ENCODE results near the gene AMOTL1.

The AMOTL1 gene

DNA sequence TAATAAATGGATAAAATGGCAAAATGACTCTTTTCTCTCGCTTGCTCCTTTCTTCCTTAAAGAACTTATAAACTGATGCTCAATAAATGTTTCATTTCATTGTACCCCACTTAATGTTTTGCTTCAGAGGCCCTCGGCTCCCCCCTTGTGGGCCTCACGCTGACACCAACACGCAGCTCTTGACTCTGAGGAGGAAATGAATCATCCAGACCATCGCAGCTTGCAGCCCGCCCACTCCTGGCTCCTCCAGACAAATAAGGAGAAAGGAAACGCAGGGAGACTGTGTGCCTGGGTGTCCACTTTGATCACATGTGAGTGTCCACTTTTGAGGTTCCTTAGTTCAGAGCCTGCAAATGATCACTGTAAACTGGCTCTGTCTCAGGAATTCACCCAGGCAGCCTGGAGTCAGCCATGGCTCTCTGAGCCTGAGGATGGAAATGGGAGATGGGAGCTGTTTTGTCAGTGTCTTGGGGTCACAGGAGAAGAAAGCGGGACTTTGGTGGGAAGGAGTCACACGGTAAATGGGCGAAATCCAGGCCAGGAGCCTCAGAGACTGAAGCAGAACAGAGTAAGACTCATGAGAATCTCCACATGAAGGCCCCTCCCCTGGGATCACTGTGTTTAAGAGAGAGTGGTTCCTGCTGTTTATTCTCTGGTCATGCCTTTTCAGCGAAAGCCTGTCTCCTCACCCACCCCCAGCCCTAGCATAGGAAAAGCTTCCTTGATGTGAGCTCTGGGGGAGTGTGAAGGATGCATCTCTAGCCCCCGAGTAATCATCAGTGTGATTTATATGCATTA lies 108.7 kb downstream of the AMOTL1 start:
- DNase-seq (ENCODE audit: low read depth, low spot score), result no peak
- Histone ChIP-seq H3K9ac (ENCODE audit: insufficient read length, low read depth) (no peak overlapping the region), H3K9me3 (ENCODE audit: insufficient read depth, low read length) (no peaks in the 10 kb centered on the region), H3K27me3 (ENCODE audit: insufficient read depth, insufficient read length) (no peaks in the 10 kb centered on the region), H3K4me1 (ENCODE audit: insufficient read depth, insufficient read length) (no peaks in the 10 kb centered on the region), H3K4me3 (ENCODE audit: insufficient read length, low read depth) (no peak overlapping the region), H3K36me3 (ENCODE audit: insufficient read depth, insufficient read length, low read length) (peaks cover 81% of the 10 kb centered on the region)
- TF ChIP-seq YY1 (IDR thresholded peaks at IDR 0.05; ENCODE audit: insufficient read depth, insufficient read length) (no peak), ZNF274 (IDR thresholded peaks at IDR 0.05; ENCODE audit: low read depth, low read length) (no peak), SUZ12 (IDR thresholded peaks at IDR 0.05; ENCODE audit: extremely low read depth, insufficient read depth, insufficient read length) (no peak)

GRCh38 chr11:94877443-94878200 lies 109.5 kb downstream of the AMOTL1 start:
- TF ChIP-seq YY1 (IDR thresholded peaks at IDR 0.05; ENCODE audit: insufficient read depth, insufficient read length) (no peak), ZNF274 (IDR thresholded peaks at IDR 0.05; ENCODE audit: low read depth, low read length) (no peak), SUZ12 (IDR thresholded peaks at IDR 0.05; ENCODE audit: extremely low read depth, insufficient read depth, insufficient read length) (no peak)
- no peak for DNase-seq (ENCODE audit: low read depth, low spot score)
- peaks cover 74% of the 10 kb centered on the region for H3K36me3 ChIP-seq (ENCODE audit: insufficient read depth, insufficient read length, low read length)

GRCh38 chr11:94879006-94879405 lies 110.8 kb downstream of the AMOTL1 start:
- no peak for DNase-seq (ENCODE audit: low read depth, low spot score)
- TF ChIP-seq YY1 (IDR thresholded peaks at IDR 0.05; ENCODE audit: insufficient read depth, insufficient read length), result no peak
- Histone ChIP-seq H3K9me3 (ENCODE audit: insufficient read depth, low read length) (no peaks in the 10 kb centered on the region), H3K4me3 (ENCODE audit: insufficient read length, low read depth) (no peak overlapping the region), H3K36me3 (ENCODE audit: insufficient read depth, insufficient read length, low read length) (peaks cover 63% of the 10 kb centered on the region), H3K27me3 (ENCODE audit: insufficient read depth, insufficient read length) (no peaks in the 10 kb centered on the region), H3K9ac (ENCODE audit: insufficient read length, low read depth) (no peak overlapping the region), H3K4me1 (ENCODE audit: insufficient read depth, insufficient read length) (no peaks in the 10 kb centered on the region)

More at GRCh38 chr11:94877443-94878200, 109.5 kb downstream of the AMOTL1 start:
- no peaks in the 10 kb centered on the region for H3K4me1 ChIP-seq (ENCODE audit: insufficient read depth, insufficient read length)
- H3K9me3 ChIP-seq (ENCODE audit: insufficient read depth, low read length), result no peaks in the 10 kb centered on the region
- H3K9ac ChIP-seq (ENCODE audit: insufficient read length, low read depth), result no peak overlapping the region
- H3K27me3 ChIP-seq (ENCODE audit: insufficient read depth, insufficient read length), result no peaks in the 10 kb centered on the region
- no peak overlapping the region for H3K4me3 ChIP-seq (ENCODE audit: insufficient read length, low read depth)

DNA sequence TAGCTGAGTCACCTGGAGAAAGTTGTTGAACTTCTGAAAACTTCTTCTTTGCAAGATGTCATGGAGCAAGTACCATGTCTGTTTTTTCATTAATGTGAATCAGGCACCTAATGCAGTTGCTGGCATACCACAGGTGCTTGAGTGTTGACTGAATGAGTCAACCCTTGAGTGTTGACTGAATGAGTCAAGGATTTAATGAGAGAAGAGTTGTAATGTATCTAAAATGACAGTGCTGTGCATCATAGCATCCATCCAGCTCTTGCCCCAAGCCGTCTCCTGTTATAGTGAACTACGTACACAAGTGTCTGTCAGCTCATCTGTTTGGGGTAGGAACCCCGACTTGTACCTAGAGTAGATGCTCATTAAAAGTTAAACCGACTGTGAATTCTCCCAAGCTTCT lies 112.1 kb downstream of the AMOTL1 start:
- H3K36me3 ChIP-seq (ENCODE audit: insufficient read depth, insufficient read length, low read length), result peaks cover 55% of the 10 kb centered on the region
- TF ChIP-seq SUZ12 (IDR thresholded peaks at IDR 0.05; ENCODE audit: extremely low read depth, insufficient read depth, insufficient read length) (no peak), YY1 (IDR thresholded peaks at IDR 0.05; ENCODE audit: insufficient read depth, insufficient read length) (no peak), ZNF274 (IDR thresholded peaks at IDR 0.05; ENCODE audit: low read depth, low read length) (no peak)
- no peak overlapping the region for H3K9ac ChIP-seq (ENCODE audit: insufficient read length, low read depth)
- no peak for DNase-seq (ENCODE audit: low read depth, low spot score)
- no peaks in the 10 kb centered on the region for H3K27me3 ChIP-seq (ENCODE audit: insufficient read depth, insufficient read length)
- H3K4me1 ChIP-seq (ENCODE audit: insufficient read depth, insufficient read length), result no peaks in the 10 kb centered on the region
- no peak overlapping the region for H3K4me3 ChIP-seq (ENCODE audit: insufficient read length, low read depth)
- no peaks in the 10 kb centered on the region for H3K9me3 ChIP-seq (ENCODE audit: insufficient read depth, low read length)

- Histone ChIP-seq H3K27me3 (ENCODE audit: insufficient read depth, insufficient read length) (no peaks in the 10 kb centered on the region), H3K9me3 (ENCODE audit: insufficient read depth, low read length) (no peaks in the 10 kb centered on the region; the same call in 1 of the 2 replicates), H3K4me3 (ENCODE audit: insufficient read length, low read depth) (no peak overlapping the region), H3K9ac (ENCODE audit: insufficient read length, low read depth) (no peak overlapping the region), H3K36me3 (ENCODE audit: insufficient read depth, insufficient read length, low read length) (peaks cover 36% of the 10 kb centered on the region), H3K4me1 (ENCODE audit: insufficient read depth, insufficient read length) (no peaks in the 10 kb centered on the region)
- no peak for DNase-seq (ENCODE audit: low read depth, low spot score)
- TF ChIP-seq SUZ12 (IDR thresholded peaks at IDR 0.05; ENCODE audit: extremely low read depth, insufficient read depth, insufficient read length) (no peak), ZNF274 (IDR thresholded peaks at IDR 0.05; ENCODE audit: low read depth, low read length) (no peak), YY1 (IDR thresholded peaks at IDR 0.05; ENCODE audit: insufficient read depth, insufficient read length) (no peak)
Measured at GRCh38 chr11:94882931-94883330, 114.8 kb downstream of the AMOTL1 start.

DNA sequence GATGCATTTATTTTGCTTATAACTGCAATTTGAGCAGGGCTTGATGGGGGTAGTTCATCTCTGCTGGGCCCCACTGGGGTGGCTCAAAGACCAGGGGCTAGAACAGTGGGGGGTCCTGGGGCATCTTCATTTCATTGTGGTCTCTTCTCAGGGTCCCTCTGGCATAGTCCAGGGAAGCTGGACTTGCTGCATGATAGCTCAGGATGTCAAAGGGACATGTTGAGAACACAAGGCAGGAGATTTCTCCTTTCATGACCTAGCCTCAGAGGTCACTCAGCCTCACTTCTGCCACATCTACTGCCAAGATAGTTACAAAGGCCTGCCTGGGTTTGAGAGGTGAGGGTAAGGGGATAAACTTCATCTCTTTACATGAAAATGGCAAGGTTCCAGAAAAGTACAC lies 115.7 kb downstream of the AMOTL1 start:
- no peak overlapping the region for H3K9ac ChIP-seq (ENCODE audit: insufficient read length, low read depth)
- H3K4me1 ChIP-seq (ENCODE audit: insufficient read depth, insufficient read length), result no peaks in the 10 kb centered on the region
- TF ChIP-seq SUZ12 (IDR thresholded peaks at IDR 0.05; ENCODE audit: extremely low read depth, insufficient read depth, insufficient read length) (no peak), YY1 (IDR thresholded peaks at IDR 0.05; ENCODE audit: insufficient read depth, insufficient read length) (no peak), ZNF274 (IDR thresholded peaks at IDR 0.05; ENCODE audit: low read depth, low read length) (no peak)
- no peak overlapping the region for H3K4me3 ChIP-seq (ENCODE audit: insufficient read length, low read depth)
- peaks cover 5% of the 10 kb centered on the region; the same call in 1 of the 2 replicates for H3K9me3 ChIP-seq (ENCODE audit: insufficient read depth, low read length)
- DNase-seq (ENCODE audit: low read depth, low spot score), result no peak
- H3K27me3 ChIP-seq (ENCODE audit: insufficient read depth, insufficient read length), result no peaks in the 10 kb centered on the region
- peaks cover 26% of the 10 kb centered on the region for H3K36me3 ChIP-seq (ENCODE audit: insufficient read depth, insufficient read length, low read length)

DNA sequence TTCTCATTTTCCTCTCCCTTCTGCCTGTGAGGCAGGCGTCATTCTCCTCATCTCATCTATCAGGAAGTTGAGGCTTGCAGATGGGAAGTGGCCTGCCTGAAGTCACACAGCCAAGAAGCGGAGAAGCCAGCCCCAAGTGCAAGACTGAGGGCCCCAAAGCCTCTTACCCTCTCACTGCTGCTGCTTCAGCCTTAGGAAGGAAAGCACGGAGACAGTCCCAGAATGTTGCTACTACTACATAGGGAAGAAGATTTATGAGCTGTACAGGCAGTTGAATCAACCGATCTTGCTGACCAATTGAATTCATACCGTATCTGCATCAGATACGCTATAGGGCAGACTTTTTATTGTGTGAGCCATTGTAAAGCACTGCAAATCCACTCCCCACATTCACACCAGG lies 116.2 kb downstream of the AMOTL1 start:
- no peak for DNase-seq (ENCODE audit: low read depth, low spot score)
- H3K27me3 ChIP-seq (ENCODE audit: insufficient read depth, insufficient read length), result no peaks in the 10 kb centered on the region
- H3K9me3 ChIP-seq (ENCODE audit: insufficient read depth, low read length), result peaks cover 5% of the 10 kb centered on the region; the same call in 1 of the 2 replicates
- no peak overlapping the region for H3K4me3 ChIP-seq (ENCODE audit: insufficient read length, low read depth)
- TF ChIP-seq ZNF274 (IDR thresholded peaks at IDR 0.05; ENCODE audit: low read depth, low read length) (no peak), SUZ12 (IDR thresholded peaks at IDR 0.05; ENCODE audit: extremely low read depth, insufficient read depth, insufficient read length) (no peak), YY1 (IDR thresholded peaks at IDR 0.05; ENCODE audit: insufficient read depth, insufficient read length) (no peak)
- H3K9ac ChIP-seq (ENCODE audit: insufficient read length, low read depth), result no peak overlapping the region
- H3K36me3 ChIP-seq (ENCODE audit: insufficient read depth, insufficient read length, low read length), result peaks cover 21% of the 10 kb centered on the region
- no peaks in the 10 kb centered on the region for H3K4me1 ChIP-seq (ENCODE audit: insufficient read depth, insufficient read length)
